HepG2 (cell line): Measurements from ENCODE around the gene CIAO3. TPM values are rescaled to one million over a fixed set of nuclear protein-coding genes. Genes with fewer than 3 reads are reported as not detected.

Source experiments
- PHF20 ChIP-seq: sonication (generic); formaldehyde crosslinking; IDR thresholded peaks from 2 replicates; pipeline ENCODE4 v1.5.0; 2020; ENCODE audit warnings: mild to moderate bottlenecking, missing genetic modification reagents
- SRSF9 ChIP-seq: fragments of 200-400 bp; formaldehyde crosslinking; IDR thresholded peaks from 2 replicates; pipeline ENCODE4 v1.6.1; 2018; ENCODE audit warnings: borderline replicate concordance, mild to moderate bottlenecking, low read depth, low read length; ENCODE audit not compliant: insufficient read depth, poor library complexity, severe bottlenecking
- TBX2 ChIP-seq: sonication (generic); formaldehyde crosslinking; IDR thresholded peaks from 2 replicates; pipeline ENCODE4 v1.5.0; 2020; ENCODE audit warnings: missing genetic modification reagents, mild to moderate bottlenecking, borderline replicate concordance
- ZNF44 ChIP-seq: sonication (generic); formaldehyde crosslinking; IDR thresholded peaks from 2 replicates; pipeline ENCODE4 v1.5.1; 2020; ENCODE audit warnings: mild to moderate bottlenecking, missing genetic modification reagents
- ZNF468 ChIP-seq: sonication (generic); formaldehyde crosslinking; IDR thresholded peaks from 2 replicates; pipeline ENCODE4 v1.8.0; 2022; ENCODE audit warnings: mild to moderate bottlenecking, moderate library complexity, missing genetic modification reagents
- ZNF670 ChIP-seq: sonication (generic); formaldehyde crosslinking; IDR thresholded peaks from 2 replicates; pipeline ENCODE4 v1.8.0; 2022; ENCODE audit warnings: mild to moderate bottlenecking, missing genetic modification reagents, borderline replicate concordance
- ZSCAN31 ChIP-seq: sonication (generic); formaldehyde crosslinking; IDR thresholded peaks from 2 replicates; pipeline ENCODE4 v1.5.0; 2020; ENCODE audit warnings: low read depth, mild to moderate bottlenecking, missing genetic modification reagents
- polyA plus RNA-seq, 8 experiments: library from polyadenylated mRNA; depleted of rRNA in 3 of 8; stranded (reverse) in 7 of 8; unstranded in 1 of 8; fragments of >200 nt; fragmentation: Illumina TruSeq in 4 of 8; extraction: Trizol in 4 of 8; gene quantifications; 2 replicates each; pipeline versions ENCODE4 v1.2.1 to v1.2.3, GENCODE V29; 2011 to 2016; ENCODE audit warnings: low read depth in 4 of 8, missing spikeins in 1 of 8, mixed read lengths in 1 of 8; ENCODE audit not compliant: insufficient read depth in 1 of 8
- total RNA-seq, 5 experiments: library from RNA; depleted of rRNA; stranded (reverse); fragments of >200 nt; fragmentation: Illumina TruSeq; extraction: Trizol; gene quantifications; 2 replicates each; pipeline ENCODE4 v1.2.3, GENCODE V29; 2016; ENCODE audit warnings: low read depth in 1 of 5
- TF ChIP-seq, protein P1 (sequence below): sonication (generic); formaldehyde crosslinking; IDR thresholded peaks from 2 replicates; pipeline ENCODE4 v1.8.0; 2022; ENCODE audit warnings: mild to moderate bottlenecking, missing genetic modification reagents, moderate library complexity
- TF ChIP-seq, protein P2 (sequence below): IDR thresholded peaks from 2 replicates; pipeline ENCODE4 v1.6.1; 2012; ENCODE audit warnings: inconsistent platforms
- TF ChIP-seq, protein P3 (sequence below): sonication (generic); formaldehyde crosslinking; IDR thresholded peaks from 2 replicates; pipeline ENCODE4 v1.5.0; 2020; ENCODE audit warnings: missing genetic modification reagents, mild to moderate bottlenecking, borderline replicate concordance
- TF ChIP-seq, protein P4 (sequence below): sonication (generic); formaldehyde crosslinking; IDR thresholded peaks from 2 replicates; pipeline ENCODE4 v1.9.0; 2021; ENCODE audit warnings: missing genetic modification reagents, borderline replicate concordance
- TF ChIP-seq, protein P5 (sequence below): sonication (generic); formaldehyde crosslinking; IDR thresholded peaks from 2 replicates; pipeline ENCODE4 v1.5.0; 2020; ENCODE audit warnings: missing genetic modification reagents
- TF ChIP-seq, protein P6 (sequence below), 2 experiments: fragments of 450-650 bp in 1 of 2; sonication (generic) in 1 of 2; formaldehyde crosslinking in 1 of 2; IDR thresholded peaks; 2 replicates each; pipeline versions ENCODE4 v1.6.1 to v1.8.0; 2016 to 2022; ENCODE audit warnings: antibody characterized with exemption in 1 of 2, mild to moderate bottlenecking in 1 of 2, missing genetic modification reagents in 1 of 2

CIAO3 gene
- total and polyA plus RNA-seq, 2 of the 13 experiments (the other 11 are each of a cell fraction or from before 2014, with no cell fraction given): 21.7 to 25.0 TPM

DNA sequence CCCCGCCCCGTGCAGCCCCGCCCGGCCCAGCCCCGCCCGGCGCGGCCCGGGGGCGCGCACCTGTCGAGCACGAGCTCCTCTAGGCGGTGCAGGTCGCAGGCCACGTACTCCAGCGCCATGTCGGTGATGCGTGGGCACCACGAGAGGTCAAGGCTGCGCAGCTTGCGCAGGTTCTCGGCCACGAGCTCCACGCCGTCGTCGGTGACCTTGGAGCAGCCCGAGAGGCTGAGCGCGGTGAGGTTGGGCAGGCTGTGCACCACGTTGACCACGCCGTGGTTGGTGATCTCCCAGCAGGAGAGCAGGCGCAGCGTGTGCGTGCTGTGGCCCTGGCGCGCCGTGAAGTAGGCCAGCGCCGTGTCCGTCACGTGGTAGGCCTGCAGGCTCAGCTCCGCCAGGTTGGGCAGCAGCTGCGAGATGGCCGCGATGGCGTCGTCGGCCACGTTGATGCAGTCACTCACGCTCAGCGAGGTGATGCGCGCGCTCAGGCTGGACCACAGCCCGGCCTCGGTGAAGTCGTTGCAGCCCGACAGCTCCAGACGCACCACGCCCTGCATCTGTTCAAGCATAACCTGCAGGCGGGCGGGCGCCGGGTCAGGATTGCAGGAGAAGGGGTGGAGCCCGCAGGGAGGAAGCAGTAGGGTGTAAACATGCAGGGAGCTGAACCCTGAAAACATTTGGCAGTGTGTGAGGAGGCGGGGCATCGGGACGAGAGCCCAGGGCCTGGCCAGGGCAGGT is 45.3 kb downstream of the CIAO3 start (continued):
- TF ChIP-seq, protein P1, sequence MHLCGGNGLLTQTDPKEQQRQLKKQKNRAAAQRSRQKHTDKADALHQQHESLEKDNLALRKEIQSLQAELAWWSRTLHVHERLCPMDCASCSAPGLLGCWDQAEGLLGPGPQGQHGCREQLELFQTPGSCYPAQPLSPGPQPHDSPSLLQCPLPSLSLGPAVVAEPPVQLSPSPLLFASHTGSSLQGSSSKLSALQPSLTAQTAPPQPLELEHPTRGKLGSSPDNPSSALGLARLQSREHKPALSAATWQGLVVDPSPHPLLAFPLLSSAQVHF: peak; percentile 87
- TF ChIP-seq ZNF44 (CRISPR knock-in tag) (no peak), ZNF670 (CRISPR knock-in tag) (no peak), ZNF468 (peak; percentile 86; the same call in 1 of the 2 replicates), PHF20 (0 out of 2 replicates have a peak, but pooled peaks have one; percentile 26), SRSF9 (no peak), TBX2 (peak; percentile 81), ZSCAN31 (CRISPR knock-in tag) (0 out of 2 replicates have a peak, but pooled peaks have one; percentile 36)
- TF ChIP-seq, protein P2, sequence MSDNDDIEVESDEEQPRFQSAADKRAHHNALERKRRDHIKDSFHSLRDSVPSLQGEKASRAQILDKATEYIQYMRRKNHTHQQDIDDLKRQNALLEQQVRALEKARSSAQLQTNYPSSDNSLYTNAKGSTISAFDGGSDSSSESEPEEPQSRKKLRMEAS: peak; percentile 94
- TF ChIP-seq, protein P3, sequence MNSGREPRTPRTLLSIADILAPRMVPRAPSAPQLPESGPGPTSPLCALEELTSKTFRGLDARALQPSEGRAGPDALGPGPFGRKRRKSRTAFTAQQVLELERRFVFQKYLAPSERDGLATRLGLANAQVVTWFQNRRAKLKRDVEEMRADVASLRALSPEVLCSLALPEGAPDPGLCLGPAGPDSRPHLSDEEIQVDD: peak; percentile 91
- TF ChIP-seq, protein P4, sequence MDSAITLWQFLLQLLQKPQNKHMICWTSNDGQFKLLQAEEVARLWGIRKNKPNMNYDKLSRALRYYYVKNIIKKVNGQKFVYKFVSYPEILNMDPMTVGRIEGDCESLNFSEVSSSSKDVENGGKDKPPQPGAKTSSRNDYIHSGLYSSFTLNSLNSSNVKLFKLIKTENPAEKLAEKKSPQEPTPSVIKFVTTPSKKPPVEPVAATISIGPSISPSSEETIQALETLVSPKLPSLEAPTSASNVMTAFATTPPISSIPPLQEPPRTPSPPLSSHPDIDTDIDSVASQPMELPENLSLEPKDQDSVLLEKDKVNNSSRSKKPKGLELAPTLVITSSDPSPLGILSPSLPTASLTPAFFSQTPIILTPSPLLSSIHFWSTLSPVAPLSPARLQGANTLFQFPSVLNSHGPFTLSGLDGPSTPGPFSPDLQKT (CRISPR knock-in tag): no peak
- TF ChIP-seq, protein P5, sequence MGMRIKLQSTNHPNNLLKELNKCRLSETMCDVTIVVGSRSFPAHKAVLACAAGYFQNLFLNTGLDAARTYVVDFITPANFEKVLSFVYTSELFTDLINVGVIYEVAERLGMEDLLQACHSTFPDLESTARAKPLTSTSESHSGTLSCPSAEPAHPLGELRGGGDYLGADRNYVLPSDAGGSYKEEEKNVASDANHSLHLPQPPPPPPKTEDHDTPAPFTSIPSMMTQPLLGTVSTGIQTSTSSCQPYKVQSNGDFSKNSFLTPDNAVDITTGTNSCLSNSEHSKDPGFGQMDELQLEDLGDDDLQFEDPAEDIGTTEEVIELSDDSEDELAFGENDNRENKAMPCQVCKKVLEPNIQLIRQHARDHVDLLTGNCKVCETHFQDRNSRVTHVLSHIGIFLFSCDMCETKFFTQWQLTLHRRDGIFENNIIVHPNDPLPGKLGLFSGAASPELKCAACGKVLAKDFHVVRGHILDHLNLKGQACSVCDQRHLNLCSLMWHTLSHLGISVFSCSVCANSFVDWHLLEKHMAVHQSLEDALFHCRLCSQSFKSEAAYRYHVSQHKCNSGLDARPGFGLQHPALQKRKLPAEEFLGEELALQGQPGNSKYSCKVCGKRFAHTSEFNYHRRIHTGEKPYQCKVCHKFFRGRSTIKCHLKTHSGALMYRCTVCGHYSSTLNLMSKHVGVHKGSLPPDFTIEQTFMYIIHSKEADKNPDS: peak; percentile 65; the same call in 1 of the 2 replicates
- TF ChIP-seq, protein P6, sequence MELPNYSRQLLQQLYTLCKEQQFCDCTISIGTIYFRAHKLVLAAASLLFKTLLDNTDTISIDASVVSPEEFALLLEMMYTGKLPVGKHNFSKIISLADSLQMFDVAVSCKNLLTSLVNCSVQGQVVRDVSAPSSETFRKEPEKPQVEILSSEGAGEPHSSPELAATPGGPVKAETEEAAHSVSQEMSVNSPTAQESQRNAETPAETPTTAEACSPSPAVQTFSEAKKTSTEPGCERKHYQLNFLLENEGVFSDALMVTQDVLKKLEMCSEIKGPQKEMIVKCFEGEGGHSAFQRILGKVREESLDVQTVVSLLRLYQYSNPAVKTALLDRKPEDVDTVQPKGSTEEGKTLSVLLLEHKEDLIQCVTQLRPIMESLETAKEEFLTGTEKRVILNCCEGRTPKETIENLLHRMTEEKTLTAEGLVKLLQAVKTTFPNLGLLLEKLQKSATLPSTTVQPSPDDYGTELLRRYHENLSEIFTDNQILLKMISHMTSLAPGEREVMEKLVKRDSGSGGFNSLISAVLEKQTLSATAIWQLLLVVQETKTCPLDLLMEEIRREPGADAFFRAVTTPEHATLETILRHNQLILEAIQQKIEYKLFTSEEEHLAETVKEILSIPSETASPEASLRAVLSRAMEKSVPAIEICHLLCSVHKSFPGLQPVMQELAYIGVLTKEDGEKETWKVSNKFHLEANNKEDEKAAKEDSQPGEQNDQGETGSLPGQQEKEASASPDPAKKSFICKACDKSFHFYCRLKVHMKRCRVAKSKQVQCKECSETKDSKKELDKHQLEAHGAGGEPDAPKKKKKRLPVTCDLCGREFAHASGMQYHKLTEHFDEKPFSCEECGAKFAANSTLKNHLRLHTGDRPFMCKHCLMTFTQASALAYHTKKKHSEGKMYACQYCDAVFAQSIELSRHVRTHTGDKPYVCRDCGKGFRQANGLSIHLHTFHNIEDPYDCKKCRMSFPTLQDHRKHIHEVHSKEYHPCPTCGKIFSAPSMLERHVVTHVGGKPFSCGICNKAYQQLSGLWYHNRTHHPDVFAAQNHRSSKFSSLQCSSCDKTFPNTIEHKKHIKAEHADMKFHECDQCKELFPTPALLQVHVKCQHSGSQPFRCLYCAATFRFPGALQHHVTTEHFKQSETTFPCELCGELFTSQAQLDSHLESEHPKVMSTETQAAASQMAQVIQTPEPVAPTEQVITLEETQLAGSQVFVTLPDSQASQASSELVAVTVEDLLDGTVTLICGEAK (IDR thresholded peaks at IDR 0.05): no peak
- TF ChIP-seq, protein P6 (CRISPR knock-in tag; IDR thresholded peaks at IDR 0.05): peak; percentile 80; the same call in 1 of the 2 replicates
